GM23338 (cell line): ENCODE measurements around the gene FADD. TPM values are rescaled to one million over a fixed set of nuclear protein-coding genes. Genes with fewer than 3 reads are reported as not detected.

Experiments
- ATAC-seq: fragments of 200-7000 bp; cut with Tn5 transposase; 3 replicates; pipeline ENCODE4 v1.9.1; 2020
- DNase-seq: peaks from one replicate; pipeline ENCODE4 v3.0.0-alpha.2; 2015; ENCODE audit warnings: low spot score
- H2AFZ ChIP-seq: fragments of 200-600 bp; sonication (generic); 2 replicates; pipeline ENCODE4 v1.8.0; 2016; ENCODE audit warnings: antibody characterized with exemption, mild to moderate bottlenecking, moderate library complexity
- H3F3A ChIP-seq: fragments of 200-600 bp; sonication (generic); replicated peaks from 2 replicates; pipeline ENCODE4 v1.8.0; 2017; ENCODE audit warnings: antibody characterized with exemption, mixed run types, low read depth
- H3K27ac ChIP-seq: fragments of 200-600 bp; sonication (generic); 2 replicates; pipeline ENCODE4 v1.6.1; 2016; ENCODE audit warnings: low read depth
- H3K27me3 ChIP-seq: fragments of 200-600 bp; sonication (generic); 2 replicates; pipeline ENCODE4 v1.8.0; 2016; ENCODE audit warnings: mild to moderate bottlenecking, mixed run types, moderate library complexity; ENCODE audit not compliant: insufficient read depth
- H3K36me3 ChIP-seq: fragments of 200-600 bp; sonication (generic); 2 replicates; pipeline ENCODE4 v1.8.0; 2016; ENCODE audit warnings: mild to moderate bottlenecking; ENCODE audit not compliant: insufficient read depth
- H3K4me1 ChIP-seq: fragments of 200-600 bp; sonication (generic); 2 replicates; pipeline ENCODE4 v1.8.0; 2016; ENCODE audit warnings: mild to moderate bottlenecking, moderate library complexity; ENCODE audit not compliant: insufficient read depth
- H3K4me2 ChIP-seq: fragments of 200-600 bp; sonication (generic); 2 replicates; pipeline ENCODE4 v1.7.1; 2017; ENCODE audit warnings: mixed run types
- H3K4me3 ChIP-seq: fragments of 200-600 bp; sonication (generic); 2 replicates; pipeline ENCODE4 v1.6.1; 2016; ENCODE audit warnings: mixed run types
- H3K79me2 ChIP-seq: fragments of 200-600 bp; sonication (generic); replicated peaks from 2 replicates; pipeline ENCODE4 v1.8.0; 2017; ENCODE audit warnings: mild to moderate bottlenecking; ENCODE audit not compliant: insufficient read depth
- H3K9me2 ChIP-seq: fragments of 200-600 bp; sonication (generic); 2 replicates; pipeline ENCODE4 v1.8.0; 2017; ENCODE audit not compliant: insufficient read depth
- H4K20me1 ChIP-seq: fragments of 200-600 bp; sonication (generic); replicated peaks from 2 replicates; pipeline ENCODE4 v1.8.0; 2017; ENCODE audit warnings: mild to moderate bottlenecking; ENCODE audit not compliant: insufficient read depth
- H3K27ac Mint-ChIP-seq: 2 replicates; pipeline ENCODE4 v1.8.0; 2020; ENCODE audit warnings: inconsistent platforms, mild to moderate bottlenecking, moderate library complexity, mixed read lengths
- H3K27me3 Mint-ChIP-seq: 3 replicates; pipeline ENCODE4 v1.8.0; 2022; ENCODE audit warnings: low read depth, mild to moderate bottlenecking, moderate library complexity, mixed read lengths, inconsistent platforms; ENCODE audit not compliant: insufficient read depth, poor library complexity
- H3K36me3 Mint-ChIP-seq: 3 replicates; pipeline ENCODE4 v1.8.0; 2021; ENCODE audit warnings: low read depth, mild to moderate bottlenecking, inconsistent platforms, moderate library complexity, mixed read lengths
- H3K4me1 Mint-ChIP-seq: 3 replicates; pipeline ENCODE4 v1.8.0; 2020; ENCODE audit warnings: mild to moderate bottlenecking, inconsistent platforms, mixed read lengths
- H3K4me3 Mint-ChIP-seq: 3 replicates; pipeline ENCODE4 v1.8.0; 2021; ENCODE audit warnings: moderate library complexity, mild to moderate bottlenecking, inconsistent platforms, mixed read lengths
- H3K9me3 Mint-ChIP-seq: 3 replicates; pipeline ENCODE4 v1.8.0; 2020; ENCODE audit warnings: moderate library complexity, mild to moderate bottlenecking, inconsistent platforms, mixed read lengths
- CREB1 ChIP-seq: fragments of 250-450 bp; sonication (Bioruptor Pico); IDR thresholded peaks from 2 replicates; pipeline ENCODE4 v1.5.0; 2020; ENCODE audit warnings: low read depth, mild to moderate bottlenecking, moderate library complexity
- EZH2 ChIP-seq: fragments of 200-600 bp; sonication (generic); IDR thresholded peaks from one replicate; pipeline ENCODE4 v1.8.0; 2017; ENCODE audit warnings: antibody characterized with exemption, mild to moderate bottlenecking, low read depth; ENCODE audit not compliant: unreplicated experiment
- EZH2phosphoT487 ChIP-seq: fragments of 200-600 bp; sonication (generic); IDR thresholded peaks from one replicate; pipeline ENCODE4 v1.8.1; 2018; ENCODE audit warnings: antibody characterized with exemption; ENCODE audit not compliant: unreplicated experiment
- JUNB ChIP-seq: IDR thresholded peaks from one replicate; pipeline ENCODE4 v1.6.1; 2016; ENCODE audit warnings: antibody characterized with exemption; ENCODE audit not compliant: unreplicated experiment
- NANOG ChIP-seq: IDR thresholded peaks from 2 replicates; pipeline ENCODE4 v1.6.1; 2016; ENCODE audit warnings: antibody characterized with exemption, borderline replicate concordance
- POLR2AphosphoS5 ChIP-seq: IDR thresholded peaks from 2 replicates; pipeline ENCODE4 v1.6.1; 2016; ENCODE audit warnings: antibody characterized with exemption, low read depth
- STAT1 ChIP-seq: IDR thresholded peaks from one replicate; pipeline ENCODE4 v1.6.1; 2016; ENCODE audit warnings: antibody characterized with exemption; ENCODE audit not compliant: unreplicated experiment
- ZNF114 ChIP-seq: fragments of 250-450 bp; sonication (Bioruptor Pico); IDR thresholded peaks from 2 replicates; pipeline ENCODE4 v1.5.0; 2020; ENCODE audit warnings: mild to moderate bottlenecking, moderate library complexity
- ZNF331 ChIP-seq: fragments of 250-450 bp; sonication (Bioruptor Pico); IDR thresholded peaks from 2 replicates; pipeline ENCODE4 v1.5.0; 2020; ENCODE audit warnings: low read depth, mild to moderate bottlenecking, moderate library complexity
- polyA plus RNA-seq: library from polyadenylated mRNA; unstranded; fragments of >200 nt; fragmentation: Nextera tagmentation; extraction: Ambion mirVana; gene quantifications from 2 replicates; pipeline ENCODE4 v1.2.1, GENCODE V29; 2016
- total RNA-seq: library from RNA; depleted of rRNA; stranded (reverse); fragments of >200 nt; shearing (Covaris generic); gene quantifications from 2 replicates; pipeline ENCODE4 v1.2.3, GENCODE V29; 2014
- TF ChIP-seq, protein P1 (sequence below), 2 experiments: fragments of 200-600 bp in 1 of 2; sonication (generic) in 1 of 2; conservative IDR thresholded peaks; 2 replicates each; pipeline versions ENCODE4 v1.5.1 to v1.6.1; 2016 to 2017; ENCODE audit warnings: antibody characterized with exemption in 2 of 2, low read depth in 2 of 2, mild to moderate bottlenecking in 2 of 2, moderate library complexity in 1 of 2
- TF ChIP-seq, protein P2 (sequence below): IDR thresholded peaks from 2 replicates; pipeline ENCODE4 v1.6.1; 2016; ENCODE audit warnings: antibody characterized with exemption
- TF ChIP-seq, protein P3 (sequence below): IDR thresholded peaks from one replicate; pipeline ENCODE4 v1.6.1; 2018; ENCODE audit warnings: antibody characterized with exemption; ENCODE audit not compliant: unreplicated experiment
- TF ChIP-seq, protein P4 (sequence below): fragments of 250-450 bp; sonication (Bioruptor Pico); IDR thresholded peaks from 2 replicates; pipeline ENCODE4 v1.5.0; 2020; ENCODE audit warnings: mild to moderate bottlenecking, moderate library complexity

The FADD gene
- total and polyA plus RNA-seq, 2 experiments from 2014 or later, result 19.7 to 65.8 TPM

DNA sequence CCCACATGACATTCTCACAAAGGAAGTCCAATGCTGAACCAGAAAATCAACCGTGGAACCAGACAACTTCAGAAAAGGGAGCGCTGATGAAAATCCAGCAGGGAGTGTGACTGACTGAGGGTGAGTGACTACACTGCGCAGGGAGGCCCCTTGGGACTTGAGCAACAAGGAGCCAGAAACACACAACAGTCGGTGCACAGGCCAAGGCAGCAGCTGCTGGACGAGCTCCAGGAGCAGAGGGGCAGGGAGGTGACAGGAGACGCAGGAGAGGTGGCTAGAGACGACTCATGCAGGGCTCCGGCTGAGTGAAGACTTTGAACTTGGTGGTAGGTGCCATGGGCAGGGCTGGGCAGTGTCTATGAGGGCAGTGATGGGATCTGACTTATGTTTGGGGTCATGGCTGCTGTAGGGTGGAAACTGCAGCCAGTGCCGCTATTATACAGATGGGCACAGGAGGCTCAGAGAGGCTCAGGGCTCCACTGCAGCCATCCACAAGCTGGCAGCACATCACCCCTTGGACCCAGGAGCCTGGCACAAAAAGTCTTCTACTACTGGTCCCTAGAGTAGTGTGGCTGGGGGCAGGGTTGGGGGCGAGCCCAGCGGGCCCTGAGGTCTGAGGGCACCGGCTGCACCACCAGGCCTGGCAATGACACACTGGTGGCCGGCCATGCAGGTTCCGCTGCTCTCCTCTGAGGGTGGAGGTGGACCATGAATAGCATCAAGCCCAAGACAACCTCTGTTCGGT lies 10.3 kb upstream of the FADD start:
- Histone ChIP-seq H3K36me3 (no peaks in the 10 kb centered on the region), H3K4me1 (no peaks in the 10 kb centered on the region), H3K4me3 (no peak overlapping the region), H3K4me2 (no peak overlapping the region), H3K27ac (no peak overlapping the region), H3F3A (0 out of 2 replicates have a peak, but pooled peaks cover 3% of the 10 kb centered on the region), H3K79me2 (no peaks in the 10 kb centered on the region), H3K9me2 (no peaks in the 10 kb centered on the region), H2AFZ (no peak overlapping the region), H4K20me1 (no peaks in the 10 kb centered on the region), H3K27me3 (no peaks in the 10 kb centered on the region)
- H3K9me3 Mint-ChIP-seq, result no peaks in the 10 kb centered on the region; the same call in 2 of the 3 replicates
- ATAC-seq (no peak), DNase-seq (no peak)
- TF ChIP-seq JUNB (no peak), STAT1 (no peak), POLR2AphosphoS5 (no peak), EZH2phosphoT487 (no peak), EZH2 (no peak), CREB1 (CRISPR knock-in tag) (no peak), ZNF331 (CRISPR knock-in tag) (no peak), ZNF114 (no peak), NANOG (no peak)
- TF ChIP-seq, protein P1, sequence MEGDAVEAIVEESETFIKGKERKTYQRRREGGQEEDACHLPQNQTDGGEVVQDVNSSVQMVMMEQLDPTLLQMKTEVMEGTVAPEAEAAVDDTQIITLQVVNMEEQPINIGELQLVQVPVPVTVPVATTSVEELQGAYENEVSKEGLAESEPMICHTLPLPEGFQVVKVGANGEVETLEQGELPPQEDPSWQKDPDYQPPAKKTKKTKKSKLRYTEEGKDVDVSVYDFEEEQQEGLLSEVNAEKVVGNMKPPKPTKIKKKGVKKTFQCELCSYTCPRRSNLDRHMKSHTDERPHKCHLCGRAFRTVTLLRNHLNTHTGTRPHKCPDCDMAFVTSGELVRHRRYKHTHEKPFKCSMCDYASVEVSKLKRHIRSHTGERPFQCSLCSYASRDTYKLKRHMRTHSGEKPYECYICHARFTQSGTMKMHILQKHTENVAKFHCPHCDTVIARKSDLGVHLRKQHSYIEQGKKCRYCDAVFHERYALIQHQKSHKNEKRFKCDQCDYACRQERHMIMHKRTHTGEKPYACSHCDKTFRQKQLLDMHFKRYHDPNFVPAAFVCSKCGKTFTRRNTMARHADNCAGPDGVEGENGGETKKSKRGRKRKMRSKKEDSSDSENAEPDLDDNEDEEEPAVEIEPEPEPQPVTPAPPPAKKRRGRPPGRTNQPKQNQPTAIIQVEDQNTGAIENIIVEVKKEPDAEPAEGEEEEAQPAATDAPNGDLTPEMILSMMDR (conservative IDR thresholded peaks at IDR 0.05; ENCODE audit: low read depth in 2 of 2), result no peak
- TF ChIP-seq, protein P2, sequence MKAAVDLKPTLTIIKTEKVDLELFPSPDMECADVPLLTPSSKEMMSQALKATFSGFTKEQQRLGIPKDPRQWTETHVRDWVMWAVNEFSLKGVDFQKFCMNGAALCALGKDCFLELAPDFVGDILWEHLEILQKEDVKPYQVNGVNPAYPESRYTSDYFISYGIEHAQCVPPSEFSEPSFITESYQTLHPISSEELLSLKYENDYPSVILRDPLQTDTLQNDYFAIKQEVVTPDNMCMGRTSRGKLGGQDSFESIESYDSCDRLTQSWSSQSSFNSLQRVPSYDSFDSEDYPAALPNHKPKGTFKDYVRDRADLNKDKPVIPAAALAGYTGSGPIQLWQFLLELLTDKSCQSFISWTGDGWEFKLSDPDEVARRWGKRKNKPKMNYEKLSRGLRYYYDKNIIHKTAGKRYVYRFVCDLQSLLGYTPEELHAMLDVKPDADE, result no peak
- TF ChIP-seq, protein P3, sequence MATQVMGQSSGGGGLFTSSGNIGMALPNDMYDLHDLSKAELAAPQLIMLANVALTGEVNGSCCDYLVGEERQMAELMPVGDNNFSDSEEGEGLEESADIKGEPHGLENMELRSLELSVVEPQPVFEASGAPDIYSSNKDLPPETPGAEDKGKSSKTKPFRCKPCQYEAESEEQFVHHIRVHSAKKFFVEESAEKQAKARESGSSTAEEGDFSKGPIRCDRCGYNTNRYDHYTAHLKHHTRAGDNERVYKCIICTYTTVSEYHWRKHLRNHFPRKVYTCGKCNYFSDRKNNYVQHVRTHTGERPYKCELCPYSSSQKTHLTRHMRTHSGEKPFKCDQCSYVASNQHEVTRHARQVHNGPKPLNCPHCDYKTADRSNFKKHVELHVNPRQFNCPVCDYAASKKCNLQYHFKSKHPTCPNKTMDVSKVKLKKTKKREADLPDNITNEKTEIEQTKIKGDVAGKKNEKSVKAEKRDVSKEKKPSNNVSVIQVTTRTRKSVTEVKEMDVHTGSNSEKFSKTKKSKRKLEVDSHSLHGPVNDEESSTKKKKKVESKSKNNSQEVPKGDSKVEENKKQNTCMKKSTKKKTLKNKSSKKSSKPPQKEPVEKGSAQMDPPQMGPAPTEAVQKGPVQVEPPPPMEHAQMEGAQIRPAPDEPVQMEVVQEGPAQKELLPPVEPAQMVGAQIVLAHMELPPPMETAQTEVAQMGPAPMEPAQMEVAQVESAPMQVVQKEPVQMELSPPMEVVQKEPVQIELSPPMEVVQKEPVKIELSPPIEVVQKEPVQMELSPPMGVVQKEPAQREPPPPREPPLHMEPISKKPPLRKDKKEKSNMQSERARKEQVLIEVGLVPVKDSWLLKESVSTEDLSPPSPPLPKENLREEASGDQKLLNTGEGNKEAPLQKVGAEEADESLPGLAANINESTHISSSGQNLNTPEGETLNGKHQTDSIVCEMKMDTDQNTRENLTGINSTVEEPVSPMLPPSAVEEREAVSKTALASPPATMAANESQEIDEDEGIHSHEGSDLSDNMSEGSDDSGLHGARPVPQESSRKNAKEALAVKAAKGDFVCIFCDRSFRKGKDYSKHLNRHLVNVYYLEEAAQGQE, result no peak
- TF ChIP-seq, protein P4, sequence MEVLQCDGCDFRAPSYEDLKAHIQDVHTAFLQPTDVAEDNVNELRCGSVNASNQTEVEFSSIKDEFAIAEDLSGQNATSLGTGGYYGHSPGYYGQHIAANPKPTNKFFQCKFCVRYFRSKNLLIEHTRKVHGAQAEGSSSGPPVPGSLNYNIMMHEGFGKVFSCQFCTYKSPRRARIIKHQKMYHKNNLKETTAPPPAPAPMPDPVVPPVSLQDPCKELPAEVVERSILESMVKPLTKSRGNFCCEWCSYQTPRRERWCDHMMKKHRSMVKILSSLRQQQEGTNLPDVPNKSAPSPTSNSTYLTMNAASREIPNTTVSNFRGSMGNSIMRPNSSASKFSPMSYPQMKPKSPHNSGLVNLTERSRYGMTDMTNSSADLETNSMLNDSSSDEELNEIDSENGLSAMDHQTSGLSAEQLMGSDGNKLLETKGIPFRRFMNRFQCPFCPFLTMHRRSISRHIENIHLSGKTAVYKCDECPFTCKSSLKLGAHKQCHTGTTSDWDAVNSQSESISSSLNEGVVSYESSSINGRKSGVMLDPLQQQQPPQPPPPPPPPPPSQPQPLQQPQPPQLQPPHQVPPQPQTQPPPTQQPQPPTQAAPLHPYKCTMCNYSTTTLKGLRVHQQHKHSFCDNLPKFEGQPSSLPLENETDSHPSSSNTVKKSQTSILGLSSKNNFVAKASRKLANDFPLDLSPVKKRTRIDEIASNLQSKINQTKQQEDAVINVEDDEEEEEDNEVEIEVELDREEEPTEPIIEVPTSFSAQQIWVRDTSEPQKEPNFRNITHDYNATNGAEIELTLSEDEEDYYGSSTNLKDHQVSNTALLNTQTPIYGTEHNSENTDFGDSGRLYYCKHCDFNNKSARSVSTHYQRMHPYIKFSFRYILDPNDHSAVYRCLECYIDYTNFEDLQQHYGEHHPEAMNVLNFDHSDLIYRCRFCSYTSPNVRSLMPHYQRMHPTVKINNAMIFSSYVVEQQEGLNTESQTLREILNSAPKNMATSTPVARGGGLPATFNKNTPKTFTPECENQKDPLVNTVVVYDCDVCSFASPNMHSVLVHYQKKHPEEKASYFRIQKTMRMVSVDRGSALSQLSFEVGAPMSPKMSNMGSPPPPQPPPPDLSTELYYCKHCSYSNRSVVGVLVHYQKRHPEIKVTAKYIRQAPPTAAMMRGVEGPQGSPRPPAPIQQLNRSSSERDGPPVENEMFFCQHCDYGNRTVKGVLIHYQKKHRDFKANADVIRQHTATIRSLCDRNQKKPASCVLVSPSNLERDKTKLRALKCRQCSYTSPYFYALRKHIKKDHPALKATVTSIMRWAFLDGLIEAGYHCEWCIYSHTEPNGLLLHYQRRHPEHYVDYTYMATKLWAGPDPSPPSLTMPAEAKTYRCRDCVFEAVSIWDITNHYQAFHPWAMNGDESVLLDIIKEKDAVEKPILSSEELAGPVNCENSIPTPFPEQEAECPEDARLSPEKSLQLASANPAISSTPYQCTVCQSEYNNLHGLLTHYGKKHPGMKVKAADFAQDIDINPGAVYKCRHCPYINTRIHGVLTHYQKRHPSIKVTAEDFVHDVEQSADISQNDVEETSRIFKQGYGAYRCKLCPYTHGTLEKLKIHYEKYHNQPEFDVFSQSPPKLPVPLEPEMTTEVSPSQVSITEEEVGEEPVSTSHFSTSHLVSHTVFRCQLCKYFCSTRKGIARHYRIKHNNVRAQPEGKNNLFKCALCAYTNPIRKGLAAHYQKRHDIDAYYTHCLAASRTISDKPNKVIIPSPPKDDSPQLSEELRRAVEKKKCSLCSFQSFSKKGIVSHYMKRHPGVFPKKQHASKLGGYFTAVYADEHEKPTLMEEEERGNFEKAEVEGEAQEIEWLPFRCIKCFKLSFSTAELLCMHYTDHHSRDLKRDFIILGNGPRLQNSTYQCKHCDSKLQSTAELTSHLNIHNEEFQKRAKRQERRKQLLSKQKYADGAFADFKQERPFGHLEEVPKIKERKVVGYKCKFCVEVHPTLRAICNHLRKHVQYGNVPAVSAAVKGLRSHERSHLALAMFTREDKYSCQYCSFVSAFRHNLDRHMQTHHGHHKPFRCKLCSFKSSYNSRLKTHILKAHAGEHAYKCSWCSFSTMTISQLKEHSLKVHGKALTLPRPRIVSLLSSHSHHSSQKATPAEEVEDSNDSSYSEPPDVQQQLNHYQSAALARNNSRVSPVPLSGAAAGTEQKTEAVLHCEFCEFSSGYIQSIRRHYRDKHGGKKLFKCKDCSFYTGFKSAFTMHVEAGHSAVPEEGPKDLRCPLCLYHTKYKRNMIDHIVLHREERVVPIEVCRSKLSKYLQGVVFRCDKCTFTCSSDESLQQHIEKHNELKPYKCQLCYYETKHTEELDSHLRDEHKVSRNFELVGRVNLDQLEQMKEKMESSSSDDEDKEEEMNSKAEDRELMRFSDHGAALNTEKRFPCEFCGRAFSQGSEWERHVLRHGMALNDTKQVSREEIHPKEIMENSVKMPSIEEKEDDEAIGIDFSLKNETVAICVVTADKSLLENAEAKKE (CRISPR knock-in tag), result no peak
- no peaks in the 10 kb centered on the region; the same call in 2 of the 3 replicates for H3K36me3 Mint-ChIP-seq
- no peak overlapping the region for H3K4me3 Mint-ChIP-seq
- H3K4me1 Mint-ChIP-seq, result peaks cover 3% of the 10 kb centered on the region; the same call in 1 of the 3 replicates
- peaks cover 4% of the 10 kb centered on the region for H3K27me3 Mint-ChIP-seq
- no peak overlapping the region for H3K27ac Mint-ChIP-seq
